ENCODE data around the gene VASP.

DNA sequence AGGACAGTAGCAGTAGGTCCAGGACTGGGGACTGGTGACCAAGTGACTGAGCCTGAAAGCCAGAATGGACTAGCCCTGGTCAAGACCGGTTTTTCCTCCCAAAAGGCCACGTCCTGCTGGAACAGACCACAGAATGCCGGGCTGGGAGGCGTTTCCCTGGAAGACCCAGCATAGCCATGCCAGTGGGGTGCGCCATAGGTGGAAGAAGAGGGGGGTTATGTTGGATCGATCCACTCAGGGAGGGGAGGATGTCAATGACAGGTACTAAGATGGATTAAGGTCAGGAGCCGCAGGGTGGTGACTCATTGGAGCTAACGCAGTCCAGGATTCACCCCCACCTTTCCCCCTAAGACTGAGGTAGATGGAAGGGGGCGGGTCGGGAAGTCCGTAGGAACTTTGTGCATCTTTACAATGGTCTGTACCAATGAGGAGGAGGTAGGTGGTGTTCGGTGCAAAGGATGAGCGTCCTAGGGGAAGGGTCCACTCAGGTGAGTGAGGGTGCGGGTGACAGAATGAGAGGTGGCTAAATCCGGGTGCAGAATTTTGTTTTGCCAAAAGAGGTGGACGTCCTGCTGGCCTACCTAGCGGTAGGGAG, 21.0 kb downstream of the VASP start:
- TF ChIP-seq, protein P1, sequence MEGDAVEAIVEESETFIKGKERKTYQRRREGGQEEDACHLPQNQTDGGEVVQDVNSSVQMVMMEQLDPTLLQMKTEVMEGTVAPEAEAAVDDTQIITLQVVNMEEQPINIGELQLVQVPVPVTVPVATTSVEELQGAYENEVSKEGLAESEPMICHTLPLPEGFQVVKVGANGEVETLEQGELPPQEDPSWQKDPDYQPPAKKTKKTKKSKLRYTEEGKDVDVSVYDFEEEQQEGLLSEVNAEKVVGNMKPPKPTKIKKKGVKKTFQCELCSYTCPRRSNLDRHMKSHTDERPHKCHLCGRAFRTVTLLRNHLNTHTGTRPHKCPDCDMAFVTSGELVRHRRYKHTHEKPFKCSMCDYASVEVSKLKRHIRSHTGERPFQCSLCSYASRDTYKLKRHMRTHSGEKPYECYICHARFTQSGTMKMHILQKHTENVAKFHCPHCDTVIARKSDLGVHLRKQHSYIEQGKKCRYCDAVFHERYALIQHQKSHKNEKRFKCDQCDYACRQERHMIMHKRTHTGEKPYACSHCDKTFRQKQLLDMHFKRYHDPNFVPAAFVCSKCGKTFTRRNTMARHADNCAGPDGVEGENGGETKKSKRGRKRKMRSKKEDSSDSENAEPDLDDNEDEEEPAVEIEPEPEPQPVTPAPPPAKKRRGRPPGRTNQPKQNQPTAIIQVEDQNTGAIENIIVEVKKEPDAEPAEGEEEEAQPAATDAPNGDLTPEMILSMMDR (IDR thresholded peaks at IDR 0.05; ENCODE audit: low read length) = no peak
- TF ChIP-seq EZH2phosphoT487 (IDR thresholded peaks at IDR 0.05; ENCODE audit: low read length) (no peak), EZH2 (optimal IDR thresholded peaks at IDR 0.05; ENCODE audit: low read depth, low read length) (no peak)

All from MM.1S (cell line).